Karpas-422 (cell line): ENCODE results near the gene CTIF. TPM values are rescaled to one million over a fixed set of nuclear protein-coding genes. Genes with fewer than 3 reads are reported as not detected.

ENCODE experiments used
- DNase-seq: peaks from one replicate; pipeline ENCODE4 v3.0.0-alpha.2; 2015
- H2AFZ ChIP-seq: fragments of 200-600 bp; sonication (generic); 2 replicates; pipeline ENCODE4 v1.6.1; 2014; ENCODE audit warnings: antibody characterized with exemption, low read length, mixed read lengths
- H3K27ac ChIP-seq: fragments of 200-600 bp; sonication (generic); 2 replicates; pipeline ENCODE4 v1.5.1; 2014; ENCODE audit warnings: mild to moderate bottlenecking, low read length, moderate library complexity
- H3K27me3 ChIP-seq: fragments of 200-600 bp; sonication (generic); 2 replicates; pipeline ENCODE4 v1.6.1; 2014; ENCODE audit warnings: low read length, mixed read lengths
- H3K36me3 ChIP-seq: fragments of 200-600 bp; sonication (generic); 2 replicates; pipeline ENCODE4 v1.6.1; 2014; ENCODE audit warnings: low read length, mixed read lengths; ENCODE audit not compliant: insufficient read depth
- H3K4me1 ChIP-seq: fragments of 200-600 bp; sonication (generic); 2 replicates; pipeline ENCODE4 v1.6.1; 2014; ENCODE audit warnings: mild to moderate bottlenecking, low read length, mixed read lengths
- H3K4me2 ChIP-seq: fragments of 200-600 bp; sonication (generic); 2 replicates; pipeline ENCODE4 v1.6.1; 2014; ENCODE audit warnings: low read length, low read depth, mild to moderate bottlenecking; ENCODE audit not compliant: poor library complexity, severe bottlenecking
- H3K4me3 ChIP-seq: fragments of 200-600 bp; sonication (generic); 2 replicates; pipeline ENCODE4 v1.5.1; 2014; ENCODE audit warnings: mild to moderate bottlenecking, antibody characterized with exemption, low read length, mixed read lengths
- H3K79me2 ChIP-seq: fragments of 200-600 bp; sonication (generic); 2 replicates; pipeline ENCODE4 v1.6.1; 2014; ENCODE audit warnings: mild to moderate bottlenecking, low read length, mixed read lengths
- H3K9ac ChIP-seq: fragments of 200-600 bp; sonication (generic); 2 replicates; pipeline ENCODE4 v1.6.0; 2014; ENCODE audit warnings: low read length
- H3K9me2 ChIP-seq: fragments of 200-600 bp; sonication (generic), shearing (Covaris generic); replicated peaks from 2 replicates; pipeline ENCODE4 v1.6.0; 2014; ENCODE audit warnings: mild to moderate bottlenecking, low read length, moderate library complexity; ENCODE audit not compliant: insufficient read depth
- H3K9me3 ChIP-seq: fragments of 300-700, 200-600 bp; sonication (generic); 2 replicates; pipeline ENCODE4 v1.6.1; 2014; ENCODE audit warnings: low read length, mixed read lengths
- H4K20me1 ChIP-seq: fragments of 200-600 bp; sonication (generic); 2 replicates; pipeline ENCODE4 v1.6.1; 2014; ENCODE audit warnings: mild to moderate bottlenecking, antibody characterized with exemption, low read length, low read depth; ENCODE audit not compliant: insufficient read depth
- total RNA-seq: library from RNA; depleted of rRNA; stranded (reverse); fragments of >200 nt; shearing (Covaris generic); gene quantifications from 2 replicates; pipeline ENCODE4 v1.2.3, GENCODE V29; 2014; ENCODE audit warnings: low replicate concordance

CTIF gene
- total RNA-seq, 1 experiment from 2014 or later: 0.60 TPM

- no peak overlapping the region for H3K27ac ChIP-seq
- H3K4me3 ChIP-seq: no peak overlapping the region
- no peak overlapping the region for H3K9ac ChIP-seq
- no peak overlapping the region for H3K4me2 ChIP-seq
- no peaks in the 10 kb centered on the region for H3K36me3 ChIP-seq
- no peak overlapping the region for H2AFZ ChIP-seq
- peak; percentile 9 for DNase-seq
- H4K20me1 ChIP-seq: no peaks in the 10 kb centered on the region
- H3K27me3 ChIP-seq: no peaks in the 10 kb centered on the region
- peaks cover 10% of the 10 kb centered on the region for H3K4me1 ChIP-seq
- H3K9me2 ChIP-seq: no peaks in the 10 kb centered on the region
- H3K9me3 ChIP-seq: no peaks in the 10 kb centered on the region
- H3K79me2 ChIP-seq: no peaks in the 10 kb centered on the region
Measured at GRCh38 chr18:48631851-48632250, 93.0 kb downstream of the CTIF start.

GRCh38 chr18:48632676-48633257 is 93.9 kb downstream of the CTIF start:
- Histone ChIP-seq H3K9me3 (no peaks in the 10 kb centered on the region), H3K4me2 (no peak overlapping the region), H3K9ac (no peak overlapping the region)

GRCh38 chr18:48634491-48634890 is 95.7 kb downstream of the CTIF start:
- Histone ChIP-seq H4K20me1 (no peaks in the 10 kb centered on the region), H3K79me2 (no peaks in the 10 kb centered on the region), H3K9me2 (no peaks in the 10 kb centered on the region), H3K27me3 (no peaks in the 10 kb centered on the region), H3K9ac (no peak overlapping the region), H3K4me3 (no peak overlapping the region), H3K4me1 (peaks cover 10% of the 10 kb centered on the region), H3K36me3 (no peaks in the 10 kb centered on the region), H3K4me2 (no peak overlapping the region), H2AFZ (no peak overlapping the region), H3K9me3 (no peaks in the 10 kb centered on the region), H3K27ac (no peak overlapping the region)
- DNase-seq: peak; percentile 12

More at GRCh38 chr18:48632676-48633257, 93.9 kb downstream of the CTIF start:
- no peak overlapping the region for H3K4me3 ChIP-seq
- H2AFZ ChIP-seq: no peak overlapping the region
- H3K79me2 ChIP-seq: no peaks in the 10 kb centered on the region
- peaks cover 10% of the 10 kb centered on the region for H3K4me1 ChIP-seq
- H3K36me3 ChIP-seq: no peaks in the 10 kb centered on the region
- DNase-seq: no peak
- H3K27me3 ChIP-seq: no peaks in the 10 kb centered on the region
- no peaks in the 10 kb centered on the region for H4K20me1 ChIP-seq
- no peaks in the 10 kb centered on the region for H3K9me2 ChIP-seq
- no peak overlapping the region for H3K27ac ChIP-seq

GRCh38 chr18:48634975-48635374 is 96.1 kb downstream of the CTIF start:
- no peak overlapping the region for H3K4me2 ChIP-seq
- H3K36me3 ChIP-seq: no peaks in the 10 kb centered on the region
- H3K79me2 ChIP-seq: no peaks in the 10 kb centered on the region
- no peak overlapping the region for H3K27ac ChIP-seq
- no peaks in the 10 kb centered on the region for H3K9me2 ChIP-seq
- H3K4me3 ChIP-seq: no peak overlapping the region
- no peak overlapping the region for H2AFZ ChIP-seq
- H3K27me3 ChIP-seq: no peaks in the 10 kb centered on the region
- peaks cover 10% of the 10 kb centered on the region for H3K4me1 ChIP-seq
- no peaks in the 10 kb centered on the region for H3K9me3 ChIP-seq
- H3K9ac ChIP-seq: no peak overlapping the region
- peak; percentile 19 for DNase-seq
- H4K20me1 ChIP-seq: no peaks in the 10 kb centered on the region

- H3K9me2 ChIP-seq: no peaks in the 10 kb centered on the region
- no peaks in the 10 kb centered on the region for H3K36me3 ChIP-seq
- H3K27ac ChIP-seq: no peak overlapping the region
- no peak overlapping the region for H2AFZ ChIP-seq
- no peak overlapping the region for H3K4me3 ChIP-seq
- no peak overlapping the region for H3K9ac ChIP-seq
- no peaks in the 10 kb centered on the region for H3K27me3 ChIP-seq
- no peaks in the 10 kb centered on the region for H3K79me2 ChIP-seq
- peak; percentile 29 for DNase-seq
- peaks cover 10% of the 10 kb centered on the region for H3K4me1 ChIP-seq
- H4K20me1 ChIP-seq: no peaks in the 10 kb centered on the region
- no peak overlapping the region for H3K4me2 ChIP-seq
- no peaks in the 10 kb centered on the region for H3K9me3 ChIP-seq
Measured at GRCh38 chr18:48635806-48636205, 97.0 kb downstream of the CTIF start.

- Histone ChIP-seq H3K9me3 (no peaks in the 10 kb centered on the region), H3K4me3 (no peak overlapping the region), H3K79me2 (no peaks in the 10 kb centered on the region), H3K27ac (no peak overlapping the region), H3K36me3 (no peaks in the 10 kb centered on the region), H3K9me2 (no peaks in the 10 kb centered on the region), H3K9ac (no peak overlapping the region), H3K4me1 (peaks cover 10% of the 10 kb centered on the region), H4K20me1 (no peaks in the 10 kb centered on the region), H3K27me3 (no peaks in the 10 kb centered on the region), H2AFZ (no peak overlapping the region), H3K4me2 (no peak overlapping the region)
- DNase-seq: peak; percentile 4
Measured at GRCh38 chr18:48636436-48636835, 97.6 kb downstream of the CTIF start.

GRCh38 chr18:48637081-48637990 is 98.5 kb downstream of the CTIF start:
- Histone ChIP-seq H3K9me2 (no peaks in the 10 kb centered on the region), H3K27ac (no peak overlapping the region), H3K36me3 (no peaks in the 10 kb centered on the region), H3K4me2 (no peak overlapping the region), H3K27me3 (no peaks in the 10 kb centered on the region), H4K20me1 (no peaks in the 10 kb centered on the region), H3K4me3 (no peak overlapping the region), H3K9ac (no peak overlapping the region), H3K9me3 (no peaks in the 10 kb centered on the region), H3K79me2 (no peaks in the 10 kb centered on the region), H2AFZ (no peak overlapping the region), H3K4me1 (peaks cover 10% of the 10 kb centered on the region)
- DNase-seq: peak; percentile 22

- Histone ChIP-seq H3K79me2 (no peaks in the 10 kb centered on the region), H3K9me3 (no peaks in the 10 kb centered on the region), H4K20me1 (no peaks in the 10 kb centered on the region), H3K4me3 (no peak overlapping the region), H3K4me2 (no peak overlapping the region), H3K36me3 (no peaks in the 10 kb centered on the region), H3K9me2 (no peaks in the 10 kb centered on the region), H3K9ac (no peak overlapping the region), H3K27ac (no peak overlapping the region), H3K4me1 (peaks cover 10% of the 10 kb centered on the region), H2AFZ (no peak overlapping the region), H3K27me3 (no peaks in the 10 kb centered on the region)
- DNase-seq: peak; percentile 7
Measured at GRCh38 chr18:48638451-48638850, 99.6 kb downstream of the CTIF start.
